Activated CD4-positive, alpha-beta memory T cell treated with anti-CD3 and anti-CD28 coated beads, Interleukin-2, amount 10 ng/mL, durations not matched to agents 7 days and 5 days (primary cell): ENCODE results near the gene ZPBP. TPM values are rescaled to one million over a fixed set of nuclear protein-coding genes. Genes with fewer than 3 reads are reported as not detected.
"Not testable (repeated sequence)": the region's sequence is repeated elsewhere in the genome, so short reads cannot be mapped to it uniquely, and the experiment has no call there.

ENCODE experiments used
- CTCF ChIA-PET: fragments of 350-600 bp; sonication (Branson Sonifier 250); formaldehyde crosslinking; loops from one replicate; lab custom pipeline; 2021; ENCODE audit warnings: antibody characterized with exemption, inconsistent platforms; lab: Charles Lee
- POLR2A ChIA-PET: fragments of 350-600 bp; sonication (Branson Sonifier 250); formaldehyde crosslinking; loops from one replicate; lab custom pipeline; 2021; ENCODE audit warnings: antibody characterized with exemption; lab: Charles Lee
- DNase-seq: peaks from one replicate; pipeline ENCODE4 v3.0.0-alpha.2; 2020
- H3K27ac Mint-ChIP-seq: one replicate; pipeline ENCODE4 v1.8.0; 2021; ENCODE audit warnings: mild to moderate bottlenecking, mixed read lengths
- H3K27me3 Mint-ChIP-seq: one replicate; pipeline ENCODE4 v1.8.0; 2021; ENCODE audit warnings: mixed read lengths
- H3K36me3 Mint-ChIP-seq: one replicate; pipeline ENCODE4 v1.8.0; 2021; ENCODE audit warnings: low read depth, mixed read lengths
- H3K4me1 Mint-ChIP-seq: one replicate; pipeline ENCODE4 v1.8.0; 2021; ENCODE audit warnings: mixed read lengths
- H3K4me3 Mint-ChIP-seq: one replicate; pipeline ENCODE4 v1.8.0; 2021; ENCODE audit warnings: mild to moderate bottlenecking, mixed read lengths
- H3K9me3 Mint-ChIP-seq: one replicate; pipeline ENCODE4 v1.8.0; 2021; ENCODE audit warnings: mixed read lengths
- total RNA-seq, 2 experiments: library from RNA; stranded (reverse); gene quantifications; one replicate each; pipeline ENCODE4 v1.2.3, GENCODE V29; 2021

ZPBP gene
- total RNA-seq, 2 experiments from 2014 or later, result not detected

- Mint-ChIP-seq H3K36me3 (no peaks in the 10 kb centered on the region), H3K4me1 (peaks cover 4% of the 10 kb centered on the region), H3K27ac (no peak overlapping the region), H3K4me3 (no peak overlapping the region), H3K9me3 (no peaks in the 10 kb centered on the region), H3K27me3 (peaks cover 35% of the 10 kb centered on the region)
- ChIA-PET CTCF (interaction anchor here (1.0 kb wide), 1 partner anchor 31 kb away, joined by 3 read pairs; no protein-coding TSS in a partner anchor), POLR2A (interaction anchor here (0.6 kb wide), 1 partner anchor 254 kb away, joined by 4 read pairs; no protein-coding TSS in a partner anchor)
- no peak for DNase-seq
Observed at GRCh38 chr7:50088463-50089129, 4.5 kb downstream of the ZPBP start.

DNA sequence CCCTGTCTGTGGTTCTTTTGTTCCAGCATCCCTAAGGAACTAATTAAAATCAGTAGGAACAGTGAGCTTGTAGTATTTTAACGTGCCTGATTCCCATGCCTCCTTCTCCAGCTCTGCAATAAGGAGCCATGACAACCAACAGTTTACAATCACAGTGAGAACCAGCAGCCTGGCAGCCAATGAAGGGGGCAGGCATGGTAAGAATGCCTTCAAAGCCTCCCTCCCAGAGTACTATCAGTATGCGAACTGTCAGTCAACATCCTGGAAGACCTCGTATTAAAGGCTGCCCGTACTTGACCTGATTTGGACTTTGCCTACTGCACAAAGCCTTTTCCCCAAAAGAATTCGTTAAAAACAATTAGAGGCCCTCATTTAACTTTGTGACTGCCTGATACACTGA, 7.7 kb downstream of the ZPBP start:
- no peak for DNase-seq
- H3K27me3 Mint-ChIP-seq, result peaks cover 41% of the 10 kb centered on the region
- ChIA-PET POLR2A (no interaction called here), CTCF (no interaction called here)
- H3K4me3 Mint-ChIP-seq, result no peak overlapping the region
- H3K9me3 Mint-ChIP-seq, result no peaks in the 10 kb centered on the region
- no peaks in the 10 kb centered on the region for H3K36me3 Mint-ChIP-seq
- H3K27ac Mint-ChIP-seq, result no peak overlapping the region
- no peaks in the 10 kb centered on the region for H3K4me1 Mint-ChIP-seq

- peaks cover 13% of the 10 kb centered on the region for H3K9me3 Mint-ChIP-seq
- POLR2A ChIA-PET, result no interaction called here
- no peak overlapping the region for H3K4me3 Mint-ChIP-seq
- no peak for DNase-seq
- H3K4me1 Mint-ChIP-seq, result peaks cover 20% of the 10 kb centered on the region
- H3K27ac Mint-ChIP-seq, result no peak overlapping the region
- peaks cover 7% of the 10 kb centered on the region for H3K36me3 Mint-ChIP-seq
- peaks cover 51% of the 10 kb centered on the region for H3K27me3 Mint-ChIP-seq
- CTCF ChIA-PET, result no interaction called here
Observed at GRCh38 chr7:50073093-50073492, 20.0 kb downstream of the ZPBP start.

- H3K36me3 Mint-ChIP-seq, result peaks cover 7% of the 10 kb centered on the region
- H3K27me3 Mint-ChIP-seq, result peaks cover 22% of the 10 kb centered on the region
- H3K4me3 Mint-ChIP-seq, result peak overlapping the region; percentile 70
- ChIA-PET CTCF (interaction anchor here (0.7 kb wide), 1 partner anchor 67 kb away, joined by 3 read pairs; no protein-coding TSS in a partner anchor), POLR2A (no interaction called here)
- no peak for DNase-seq
- H3K27ac Mint-ChIP-seq, result peak overlapping the region; percentile 16
- H3K4me1 Mint-ChIP-seq, result peaks cover 20% of the 10 kb centered on the region
- peaks cover 13% of the 10 kb centered on the region for H3K9me3 Mint-ChIP-seq
Observed at GRCh38 chr7:50069613-50070012, 23.4 kb downstream of the ZPBP start.

DNA sequence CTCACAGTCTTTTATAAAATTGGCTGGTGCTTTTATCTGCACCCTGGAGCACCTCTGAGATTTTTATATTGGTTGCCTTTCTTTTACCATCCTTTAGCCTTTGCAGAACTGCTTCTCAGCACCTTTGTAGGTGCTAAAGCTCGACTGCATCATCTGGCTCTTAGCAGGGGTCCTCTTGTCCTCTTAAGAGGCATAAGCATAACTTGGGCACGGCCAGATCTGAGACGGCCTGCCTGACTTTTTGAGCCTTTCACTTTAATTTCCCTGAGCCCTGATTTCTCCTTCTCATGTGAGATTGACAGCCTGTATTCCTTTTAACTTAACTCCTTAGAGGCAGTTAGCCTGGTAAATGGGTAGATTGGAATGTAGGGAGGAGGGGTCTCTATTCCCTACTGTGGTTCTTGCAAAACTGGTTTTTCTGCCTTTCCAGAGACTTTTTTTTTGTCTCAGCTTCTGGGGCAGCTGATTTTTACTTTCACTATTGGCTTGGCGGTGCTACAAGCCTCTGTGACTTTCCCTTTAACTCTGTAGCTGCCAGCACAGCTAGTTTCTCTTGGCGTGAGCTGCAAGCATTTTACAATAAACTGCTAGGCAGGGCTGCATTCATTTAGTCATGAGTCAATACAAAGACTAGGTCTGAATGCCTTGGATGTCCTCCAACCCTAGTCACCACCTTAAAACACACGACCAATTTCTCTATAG, 24.0 kb downstream of the ZPBP start:
- no peak overlapping the region for H3K27ac Mint-ChIP-seq
- H3K4me1 Mint-ChIP-seq, result peaks cover 20% of the 10 kb centered on the region
- ChIA-PET POLR2A (no interaction called here), CTCF (interaction anchor here (0.7 to 1.1 kb wide), 2 partner anchors 24 to 67 kb away, joined by 3 to 4 read pairs; partner anchors contain the start of gene ZPBP)
- H3K4me3 Mint-ChIP-seq, result peak overlapping the region; percentile 70
- peaks cover 20% of the 10 kb centered on the region for H3K27me3 Mint-ChIP-seq
- peaks cover 16% of the 10 kb centered on the region for H3K9me3 Mint-ChIP-seq
- H3K36me3 Mint-ChIP-seq, result peaks cover 7% of the 10 kb centered on the region
- no peak for DNase-seq

GRCh38 chr7:50068026-50068425, 25.0 kb downstream of the ZPBP start:
- H3K4me3 Mint-ChIP-seq, result no peak overlapping the region
- POLR2A ChIA-PET, result no interaction called here
- DNase-seq, result no peak
- H3K36me3 Mint-ChIP-seq, result peaks cover 2% of the 10 kb centered on the region
- peaks cover 13% of the 10 kb centered on the region for H3K9me3 Mint-ChIP-seq
- peaks cover 20% of the 10 kb centered on the region for H3K4me1 Mint-ChIP-seq
- peaks cover 15% of the 10 kb centered on the region for H3K27me3 Mint-ChIP-seq
- no peak overlapping the region for H3K27ac Mint-ChIP-seq
- CTCF ChIA-PET, result interaction anchor here (1.1 kb wide), 1 partner anchor 25 kb away, joined by 4 read pairs; the partner anchor contains the start of gene ZPBP

GRCh38 chr7:50062951-50063350, 30.1 kb downstream of the ZPBP start:
- H3K4me1 Mint-ChIP-seq, result no peaks in the 10 kb centered on the region
- H3K27ac Mint-ChIP-seq, result no peak overlapping the region
- CTCF ChIA-PET, result no interaction called here
- peaks cover 5% of the 10 kb centered on the region for H3K9me3 Mint-ChIP-seq
- DNase-seq, result no peak
- POLR2A ChIA-PET, result no interaction called here
- no peak overlapping the region for H3K4me3 Mint-ChIP-seq
- H3K27me3 Mint-ChIP-seq, result peaks cover 19% of the 10 kb centered on the region
- no peaks in the 10 kb centered on the region for H3K36me3 Mint-ChIP-seq

- Mint-ChIP-seq H3K36me3 (no peaks in the 10 kb centered on the region), H3K4me3 (no peak overlapping the region), H3K27me3 (peaks cover 29% of the 10 kb centered on the region), H3K9me3 (no peaks in the 10 kb centered on the region), H3K27ac (no peak overlapping the region), H3K4me1 (no peaks in the 10 kb centered on the region)
- DNase-seq, result no peak
- ChIA-PET POLR2A (no interaction called here), CTCF (interaction anchor here (0.6 to 1.7 kb wide), 2 partner anchors 36 to 1085 kb away, joined by 3 to 5 read pairs; no protein-coding TSS in a partner anchor)
Observed at GRCh38 chr7:50056131-50056530, 36.9 kb downstream of the ZPBP start.

DNA sequence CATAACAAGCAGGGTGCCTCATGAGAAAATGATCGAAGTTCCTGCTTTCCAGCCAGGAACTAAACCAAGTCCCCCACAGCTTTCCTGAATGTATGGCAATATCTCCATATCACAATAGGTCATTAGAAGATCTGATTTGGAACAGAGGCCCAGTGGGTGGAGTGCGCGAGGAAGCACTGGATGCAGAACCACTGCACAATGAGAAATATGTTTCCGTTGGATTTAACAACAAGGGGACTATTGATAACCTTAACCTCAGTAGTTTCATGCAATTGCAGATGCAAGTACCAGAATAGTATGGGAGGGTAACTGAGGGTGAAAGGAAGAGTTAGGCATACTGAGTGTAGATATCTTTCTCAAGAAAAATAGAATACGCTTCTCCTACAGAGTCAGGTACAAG, 45.3 kb downstream of the ZPBP start:
- H3K27me3 Mint-ChIP-seq, result peaks cover 15% of the 10 kb centered on the region
- DNase-seq, result no peak
- CTCF ChIA-PET, result no interaction called here
- H3K4me3 Mint-ChIP-seq, result no peak overlapping the region
- no peaks in the 10 kb centered on the region for H3K4me1 Mint-ChIP-seq
- POLR2A ChIA-PET, result no interaction called here
- no peaks in the 10 kb centered on the region for H3K36me3 Mint-ChIP-seq
- no peak overlapping the region for H3K27ac Mint-ChIP-seq
- H3K9me3 Mint-ChIP-seq, result peaks cover 7% of the 10 kb centered on the region

GRCh38 chr7:50041165-50041564, 51.9 kb downstream of the ZPBP start:
- H3K27ac Mint-ChIP-seq, H3K9me3 Mint-ChIP-seq, POLR2A ChIA-PET, H3K36me3 Mint-ChIP-seq, CTCF ChIA-PET, H3K4me1 Mint-ChIP-seq, DNase-seq, H3K4me3 Mint-ChIP-seq: not testable (repeated sequence)
- H3K27me3 Mint-ChIP-seq, result peaks cover 11% of the 10 kb centered on the region

DNA sequence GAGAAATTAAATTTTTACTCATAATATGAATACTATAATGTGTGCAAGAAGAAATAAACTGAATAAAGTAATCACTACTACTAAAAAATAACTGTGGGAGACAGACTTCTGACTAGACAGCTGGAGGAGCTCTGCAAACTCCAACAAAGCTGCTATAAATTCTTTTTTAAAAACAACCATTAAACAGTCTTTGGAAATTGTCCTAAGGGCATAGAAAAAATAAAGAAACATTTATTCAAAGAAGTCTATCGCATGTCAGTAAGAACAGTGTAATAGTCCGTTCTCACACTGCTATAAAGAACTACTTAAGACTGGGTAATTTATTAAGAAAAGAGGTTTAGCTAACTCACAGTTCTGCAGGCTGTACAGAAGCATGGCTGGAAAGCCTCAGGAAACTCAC, 56.0 kb downstream of the ZPBP start:
- DNase-seq, result no peak
- Mint-ChIP-seq H3K4me3 (no peak overlapping the region), H3K4me1 (no peaks in the 10 kb centered on the region), H3K27ac (no peak overlapping the region), H3K27me3 (peaks cover 9% of the 10 kb centered on the region), H3K9me3 (no peaks in the 10 kb centered on the region), H3K36me3 (no peaks in the 10 kb centered on the region)
- POLR2A ChIA-PET, result no interaction called here
- CTCF ChIA-PET, result no interaction called here

DNA sequence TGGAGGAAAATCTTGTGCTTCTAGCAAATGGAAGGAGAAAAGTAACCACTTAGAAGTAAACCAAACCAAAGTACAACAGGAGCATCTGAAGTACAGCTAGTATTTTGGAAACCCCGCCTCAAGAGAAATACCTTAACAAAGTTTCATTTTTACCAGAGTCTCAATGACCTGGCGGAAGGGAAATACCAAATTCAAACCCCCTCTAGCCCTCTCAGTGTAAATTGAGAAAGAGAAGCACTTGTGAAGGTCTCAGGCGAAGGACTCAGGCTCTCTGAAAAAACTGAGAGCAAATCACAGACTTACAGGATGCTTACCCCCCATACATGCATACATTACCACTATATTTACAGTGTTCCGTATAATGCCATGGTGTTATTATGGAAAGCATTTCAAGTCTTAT, 70.1 kb downstream of the ZPBP start:
- ChIA-PET CTCF (no interaction called here), POLR2A (no interaction called here)
- H3K36me3 Mint-ChIP-seq, result no peaks in the 10 kb centered on the region
- H3K27ac Mint-ChIP-seq, result no peak overlapping the region
- H3K4me1 Mint-ChIP-seq, result no peaks in the 10 kb centered on the region
- H3K27me3 Mint-ChIP-seq, result no peaks in the 10 kb centered on the region
- H3K4me3 Mint-ChIP-seq, result no peak overlapping the region
- DNase-seq, result no peak
- H3K9me3 Mint-ChIP-seq, result no peaks in the 10 kb centered on the region

DNA sequence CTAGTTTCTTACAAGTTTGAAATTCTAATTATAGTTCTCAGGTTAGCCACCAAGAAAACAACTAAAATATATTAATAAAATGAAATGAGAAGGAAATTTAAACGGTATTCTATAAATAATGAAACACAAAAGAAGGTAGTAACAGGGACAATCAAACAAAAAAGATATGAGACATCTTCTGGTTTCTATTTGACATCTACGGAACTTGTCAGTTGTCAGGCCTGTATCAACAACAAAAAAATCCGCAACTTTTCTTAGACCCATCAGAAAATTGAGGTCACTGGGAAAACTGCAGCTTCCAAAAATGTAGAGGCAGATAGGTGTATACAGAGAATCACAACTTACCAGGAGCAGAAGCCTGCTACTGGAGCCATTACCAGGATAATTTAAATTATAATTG, 70.6 kb downstream of the ZPBP start:
- H3K27me3 Mint-ChIP-seq, result no peaks in the 10 kb centered on the region
- no peak for DNase-seq
- H3K36me3 Mint-ChIP-seq, result no peaks in the 10 kb centered on the region
- H3K4me1 Mint-ChIP-seq, result no peaks in the 10 kb centered on the region
- ChIA-PET CTCF (no interaction called here), POLR2A (no interaction called here)
- H3K27ac Mint-ChIP-seq, result no peak overlapping the region
- no peak overlapping the region for H3K4me3 Mint-ChIP-seq
- no peaks in the 10 kb centered on the region for H3K9me3 Mint-ChIP-seq
